A673 (cell line): Measurements from ENCODE around the gene SPINK2. TPM values are rescaled to one million over a fixed set of nuclear protein-coding genes. Genes with fewer than 3 reads are reported as not detected.

Source experiments
- BruUV-seq: library from RNA; stranded (reverse); fragments of 400-500 nt; replicated peaks from 2 replicates; lab custom pipeline; 2021; lab: Mats Ljungman, UMichigan
- CTCF ChIA-PET: fragments of 300-600 bp; sonication (Branson Sonifier 250); formaldehyde crosslinking; loops from one replicate; lab custom pipeline; 2022; ENCODE audit warnings: antibody characterized with exemption; lab: Charles Lee
- POLR2A ChIA-PET: fragments of 300-600 bp; sonication (Branson Sonifier 250); formaldehyde crosslinking; loops from one replicate; lab custom pipeline; 2022; ENCODE audit warnings: antibody characterized with exemption; ENCODE audit not compliant: low non-redundant PET; lab: Charles Lee
- DNase-seq: peaks from one replicate; pipeline ENCODE4 v3.0.0-alpha.2; 2015; ENCODE audit warnings: low spot score
- H3K27ac ChIP-seq: fragments of 200-600 bp; sonication (generic); 2 replicates; pipeline ENCODE4 v1.5.1; 2016; ENCODE audit warnings: mixed run types, low read depth, mild to moderate bottlenecking, mixed read lengths, antibody characterized with exemption, low read length; ENCODE audit not compliant: poor library complexity, severe bottlenecking
- H3K27me3 ChIP-seq: fragments of 200-600 bp; sonication (generic); replicated peaks from 2 replicates; pipeline ENCODE4 v1.6.1; 2017; ENCODE audit warnings: mixed run types, low read depth, mild to moderate bottlenecking, mixed read lengths, antibody characterized with exemption, low read length; ENCODE audit not compliant: insufficient read depth, poor library complexity
- H3K36me3 ChIP-seq: fragments of 200-600 bp; sonication (generic); 2 replicates; pipeline ENCODE4 v1.6.1; 2016; ENCODE audit warnings: mixed run types, mild to moderate bottlenecking, mixed read lengths, antibody characterized with exemption, low read length; ENCODE audit not compliant: insufficient read depth, poor library complexity, severe bottlenecking
- H3K4me1 ChIP-seq: fragments of 200-600 bp; sonication (generic); 2 replicates; pipeline ENCODE4 v1.6.1; 2017; ENCODE audit warnings: mixed run types, mild to moderate bottlenecking, mixed read lengths, antibody characterized with exemption, low read length; ENCODE audit not compliant: insufficient read depth, poor library complexity, severe bottlenecking
- H3K4me3 ChIP-seq: fragments of 200-600 bp; sonication (generic); 2 replicates; pipeline ENCODE4 v1.5.1; 2016; ENCODE audit warnings: low read depth, mixed run types, mild to moderate bottlenecking, mixed read lengths, low read length; ENCODE audit not compliant: poor library complexity, severe bottlenecking
- H3K9me3 ChIP-seq: fragments of 200-600 bp; sonication (generic); 2 replicates; pipeline ENCODE4 v1.6.1; 2016; ENCODE audit warnings: mixed run types, low read depth, mild to moderate bottlenecking, mixed read lengths, antibody characterized with exemption, low read length; ENCODE audit not compliant: poor library complexity, severe bottlenecking
- CTCF ChIP-seq: fragments of 300-800, 200-600 bp; sonication (generic); conservative IDR thresholded peaks from 2 replicates; pipeline ENCODE4 v1.5.1; 2017; ENCODE audit warnings: low read depth, mild to moderate bottlenecking, antibody characterized with exemption, low read length, moderate library complexity, mixed read lengths
- EZH2 ChIP-seq: fragments of 200-600 bp; sonication (generic); IDR thresholded peaks from 2 replicates; pipeline ENCODE4 v1.6.1; 2017; ENCODE audit warnings: borderline replicate concordance, low read depth, mild to moderate bottlenecking, mixed read lengths, antibody characterized with exemption, low read length; ENCODE audit not compliant: poor library complexity, severe bottlenecking
- intact Hi-C: fragments of 100-400 bp; cut with micrococcal nuclease; formaldehyde crosslinking; loops from one replicate; pipeline ENCODE4 v1.10.0; 2022; ENCODE audit not compliant: unreplicated experiment
- total RNA-seq: library from RNA; stranded (reverse); gene quantifications from 2 replicates; pipeline ENCODE4 v1.2.3, GENCODE V29; 2021

SPINK2 gene
- total RNA-seq, 1 experiment from 2014 or later = not detected

GRCh38 chr4:56828784-56829535 is 7.5 kb upstream of the SPINK2 start:
- TF ChIP-seq CTCF = no peak
- no peak overlapping the region for H3K4me3 ChIP-seq
- no peaks in the 10 kb centered on the region for H3K9me3 ChIP-seq
- no peaks in the 10 kb centered on the region for H3K36me3 ChIP-seq
- ChIA-PET POLR2A (no interaction called here), CTCF (interaction anchor here (1.0 kb wide), 1 partner anchor 253 kb away, joined by 3 read pairs; no protein-coding TSS in a partner anchor)
- no peaks in the 10 kb centered on the region for H3K4me1 ChIP-seq
- BruUV-seq = no TSS peak
- H3K27me3 ChIP-seq = no peaks in the 10 kb centered on the region
- DNase-seq = no peak
- intact Hi-C loops = no loop called here
- H3K27ac ChIP-seq = no peak overlapping the region

GRCh38 chr4:56823933-56824600 is 2.6 kb upstream of the SPINK2 start:
- no peak overlapping the region for H3K27ac ChIP-seq
- POLR2A ChIA-PET = no interaction called here
- TF ChIP-seq EZH2 = no peak
- no peak for TF ChIP-seq CTCF
- no peak for DNase-seq
- BruUV-seq = no TSS peak
- H3K36me3 ChIP-seq = no peaks in the 10 kb centered on the region
- no peak overlapping the region for H3K4me3 ChIP-seq
- H3K4me1 ChIP-seq = no peaks in the 10 kb centered on the region
- no peaks in the 10 kb centered on the region for H3K27me3 ChIP-seq
- no peaks in the 10 kb centered on the region for H3K9me3 ChIP-seq
- CTCF ChIA-PET = interaction anchor here (0.7 kb wide), 1 partner anchor 14 kb away, joined by 3 read pairs; no protein-coding TSS in a partner anchor
- intact Hi-C loops = no loop called here

GRCh38 chr4:56818797-56819196 is 2.7 kb downstream of the SPINK2 start:
- TF ChIP-seq CTCF (no peak), EZH2 (no peak)
- no peaks in the 10 kb centered on the region for H3K36me3 ChIP-seq
- DNase-seq = no peak
- intact Hi-C loops = no loop called here
- H3K4me1 ChIP-seq = no peaks in the 10 kb centered on the region
- BruUV-seq = no TSS peak
- ChIA-PET CTCF (no interaction called here), POLR2A (no interaction called here)
- no peak overlapping the region for H3K4me3 ChIP-seq
- H3K27ac ChIP-seq = no peak overlapping the region
- H3K9me3 ChIP-seq = no peaks in the 10 kb centered on the region
- H3K27me3 ChIP-seq = no peaks in the 10 kb centered on the region
